Breast epithelium (tissue), 4 donors: Measurements from ENCODE around the gene GGT5. TPM values are rescaled to one million over a fixed set of nuclear protein-coding genes. Genes with fewer than 3 reads are reported as not detected.
"Not testable (repeated sequence)": the region's sequence is repeated elsewhere in the genome, so short reads cannot be mapped to it uniquely, and the experiment has no call there.

Experiments
- DNase-seq, 2 donors: peaks; one replicate each; pipeline ENCODE4 v3.0.0-alpha.2; 2019; ENCODE audit warnings: low spot score in 2 of 2
- H3K27ac ChIP-seq, 2 donors: fragments of 200-600 bp; sonication (generic) in 1 of 2; one replicate each; pipeline ENCODE4 v1.5.1; 2016 to 2019; ENCODE audit warnings: mild to moderate bottlenecking in 1 of 2
- H3K27me3 ChIP-seq, 2 donors: fragments of 200-600 bp; sonication (generic) in 1 of 2; one replicate each; pipeline versions ENCODE4 v1.5.1 to v1.6.0; 2017 to 2019; ENCODE audit warnings: control low read depth in 1 of 2, mild to moderate bottlenecking in 1 of 2
- H3K36me3 ChIP-seq: fragments of 200-600 bp; one replicate; pipeline ENCODE4 v1.5.1; 2019
- H3K4me1 ChIP-seq, 2 donors: fragments of 200-600 bp; sonication (generic); one replicate each; pipeline ENCODE4 v1.5.1; 2016 to 2019; ENCODE audit warnings: control low read depth in 1 of 2
- H3K4me3 ChIP-seq, 3 donors: fragments of 200-600 bp; sonication (generic); 1 replicate in 2 of 3; 2 replicates in 1 of 3; pipeline ENCODE4 v1.5.1; 2016 to 2019; ENCODE audit warnings: mild to moderate bottlenecking in 3 of 3, moderate library complexity in 2 of 3
- H3K9me3 ChIP-seq, 2 donors: fragments of 200-600 bp; sonication (generic) in 1 of 2; one replicate each; pipeline ENCODE4 v1.5.1; 2016 to 2019; ENCODE audit warnings: control low read depth in 1 of 2
- CTCF ChIP-seq, 3 donors: fragments of 450-650 bp; IDR thresholded peaks; one replicate each; pipeline ENCODE4 v1.5.1; 2016 to 2017; ENCODE audit warnings: antibody characterized with exemption in 3 of 3, mild to moderate bottlenecking in 3 of 3, moderate library complexity in 3 of 3
- POLR2A ChIP-seq: fragments of 450-650 bp; IDR thresholded peaks from one replicate; pipeline ENCODE4 v1.6.1; 2016; ENCODE audit warnings: antibody characterized with exemption, mild to moderate bottlenecking, moderate library complexity
- POLR2AphosphoS5 ChIP-seq, 3 donors: sonication (generic); formaldehyde crosslinking; IDR thresholded peaks; one replicate each; pipeline ENCODE4 v1.6.1; 2017; ENCODE audit warnings: antibody characterized with exemption in 3 of 3
- intact Hi-C: fragments of 100-400 bp; cut with DNase I; formaldehyde crosslinking; loops from one replicate; pipeline ENCODE4 v1.15.1; 2023; ENCODE audit warnings: low total_unique reads
- total RNA-seq, 3 donors: library from RNA; depleted of rRNA; stranded (reverse); fragments of >200 nt; gene quantifications; one replicate each; pipeline ENCODE4 v1.1.0, GENCODE V29; 2016

Gene GGT5
- total RNA-seq, 3 donors from 2014 or later, result 27.1 to 114 (median 61.0) TPM

GRCh38 chr22:24285245-24285644 lies 40.4 kb upstream of the GGT5 start:
- DNase-seq, result no peak
- intact Hi-C loops, result no loop called here
- Histone ChIP-seq H3K36me3 (no peaks in the 10 kb centered on the region), H3K9me3 (no peaks in the 10 kb centered on the region), H3K4me3 (no peak overlapping the region), H3K27me3 (no peaks in the 10 kb centered on the region), H3K27ac (peak overlapping the region in 1 of 2 donors; percentile 29), H3K4me1 (peaks cover 0 to 8% of the 10 kb centered on the region in 2 donors)
- no peak for TF ChIP-seq CTCF (IDR thresholded peaks at IDR 0.05)
- no peak for TF ChIP-seq POLR2AphosphoS5 (IDR thresholded peaks at IDR 0.05)
- no peak for TF ChIP-seq POLR2A

- Histone ChIP-seq H3K27me3 (no peaks in the 10 kb centered on the region), H3K4me1 (peaks cover 0 to 4% of the 10 kb centered on the region in 2 donors), H3K27ac (peak overlapping the region in 1 of 2 donors; percentile 29), H3K9me3 (no peaks in the 10 kb centered on the region), H3K36me3 (no peaks in the 10 kb centered on the region), H3K4me3 (no peak overlapping the region)
- DNase-seq, result no peak
- intact Hi-C loops, result no loop called here
- TF ChIP-seq POLR2AphosphoS5 (IDR thresholded peaks at IDR 0.05), result no peak
- TF ChIP-seq CTCF (IDR thresholded peaks at IDR 0.05), result no peak
- no peak for TF ChIP-seq POLR2A
Observed at GRCh38 chr22:24284747-24285203, 39.9 kb upstream of the GGT5 start.

GRCh38 chr22:24282401-24282800 lies 37.5 kb upstream of the GGT5 start:
- H3K27ac ChIP-seq, result peak overlapping the region in 1 of 2 donors; percentile 46
- no peaks in the 10 kb centered on the region for H3K9me3 ChIP-seq
- TF ChIP-seq POLR2AphosphoS5 (IDR thresholded peaks at IDR 0.05) (no peak), CTCF (IDR thresholded peaks at IDR 0.05) (no peak), POLR2A (no peak)
- H3K27me3 ChIP-seq, result no peaks in the 10 kb centered on the region
- no peaks in the 10 kb centered on the region for H3K4me1 ChIP-seq
- no peak for DNase-seq
- H3K36me3 ChIP-seq, result no peaks in the 10 kb centered on the region
- no peak overlapping the region for H3K4me3 ChIP-seq
- intact Hi-C loops, result no loop called here

- H3K4me1 ChIP-seq, H3K27me3 ChIP-seq, DNase-seq, H3K4me3 ChIP-seq, H3K36me3 ChIP-seq, intact Hi-C loops, H3K9me3 ChIP-seq: not testable (repeated sequence)
- peak overlapping the region; percentile 2 to 19 for H3K27ac ChIP-seq
Observed at GRCh38 chr22:24280363-24280762, 35.5 kb upstream of the GGT5 start.

- H3K27ac ChIP-seq, result peak overlapping the region; percentile 72 to 78
- peak overlapping the region in 1 of 3 donors; percentile 20 for H3K4me3 ChIP-seq
- H3K9me3 ChIP-seq, intact Hi-C loops, H3K4me1 ChIP-seq, H3K36me3 ChIP-seq, H3K27me3 ChIP-seq: not testable (repeated sequence)
- peak in 1 of 2 donors; percentile 51 for DNase-seq
Observed at GRCh38 chr22:24274696-24275405, 30.0 kb upstream of the GGT5 start.

GRCh38 chr22:24273906-24274305 lies 29.0 kb upstream of the GGT5 start:
- H3K27ac ChIP-seq, result peak overlapping the region; percentile 72
- H3K4me3 ChIP-seq, H3K27me3 ChIP-seq, H3K36me3 ChIP-seq, intact Hi-C loops, DNase-seq, H3K4me1 ChIP-seq, H3K9me3 ChIP-seq: not testable (repeated sequence)

- DNase-seq, intact Hi-C loops, H3K4me1 ChIP-seq, H3K9me3 ChIP-seq, H3K4me3 ChIP-seq, H3K36me3 ChIP-seq, H3K27me3 ChIP-seq: not testable (repeated sequence)
- H3K27ac ChIP-seq, result peak overlapping the region in 1 of 2 donors; percentile 72
Observed at GRCh38 chr22:24273031-24273430, 28.1 kb upstream of the GGT5 start.
